Activated naive CD8-positive, alpha-beta T cell treated with anti-CD3 and anti-CD28 coated beads, Interleukin-2, amount 50 U/mL, for 16 hours (primary cell): ENCODE measurements around the gene SAMD1.

Experiments
- DNase-seq: peaks from one replicate; pipeline ENCODE4 v3.0.0-alpha.2; 2020; ENCODE audit warnings: low read depth, low spot score

The SAMD1 gene

GRCh38 chr19:14089662-14090508, 666 bp downstream of the SAMD1 start:
- DNase-seq = no peak

- no peak for DNase-seq
Observed at GRCh38 chr19:14089412-14089661, 1.2 kb downstream of the SAMD1 start.

DNA sequence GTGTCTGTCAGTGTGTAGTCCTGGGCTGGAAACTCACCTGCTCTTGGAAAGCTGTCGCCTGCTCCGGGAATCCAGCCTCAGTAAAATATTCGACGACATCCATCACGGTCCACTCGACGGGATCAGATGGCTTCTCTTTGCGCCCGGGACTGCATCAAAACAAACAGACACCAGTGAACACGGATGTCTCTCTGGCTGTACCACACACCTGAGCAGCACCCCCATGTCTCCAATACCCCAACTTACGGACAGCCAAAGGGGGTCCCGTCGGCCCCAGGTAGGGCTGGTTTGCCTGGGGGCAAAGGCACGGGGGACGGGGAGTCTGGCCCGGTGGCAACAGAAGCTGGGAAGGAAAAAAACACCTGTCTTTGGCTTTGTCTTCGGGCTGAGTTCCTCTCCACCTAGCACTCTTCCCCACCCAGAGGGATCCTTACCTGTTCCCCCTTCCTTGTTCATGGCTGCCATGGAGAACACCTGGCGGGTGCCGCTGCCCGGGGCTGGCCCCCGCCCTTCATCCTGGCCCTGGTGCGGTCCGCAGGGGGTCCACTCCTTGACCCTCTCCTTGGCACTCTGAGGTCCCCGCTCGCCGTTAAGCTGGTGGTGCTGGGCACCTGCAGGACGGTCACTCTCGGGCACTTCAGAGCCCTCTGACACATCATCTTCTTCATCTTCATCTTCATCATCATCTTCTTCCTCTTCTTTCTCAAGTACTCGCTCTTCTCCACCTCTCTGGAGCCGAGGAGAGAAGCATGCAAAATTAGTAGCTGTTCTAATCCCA, 1.7 kb downstream of the SAMD1 start:
- no peak for DNase-seq

GRCh38 chr19:14086098-14086497, 4.5 kb downstream of the SAMD1 start:
- no peak for DNase-seq

DNA sequence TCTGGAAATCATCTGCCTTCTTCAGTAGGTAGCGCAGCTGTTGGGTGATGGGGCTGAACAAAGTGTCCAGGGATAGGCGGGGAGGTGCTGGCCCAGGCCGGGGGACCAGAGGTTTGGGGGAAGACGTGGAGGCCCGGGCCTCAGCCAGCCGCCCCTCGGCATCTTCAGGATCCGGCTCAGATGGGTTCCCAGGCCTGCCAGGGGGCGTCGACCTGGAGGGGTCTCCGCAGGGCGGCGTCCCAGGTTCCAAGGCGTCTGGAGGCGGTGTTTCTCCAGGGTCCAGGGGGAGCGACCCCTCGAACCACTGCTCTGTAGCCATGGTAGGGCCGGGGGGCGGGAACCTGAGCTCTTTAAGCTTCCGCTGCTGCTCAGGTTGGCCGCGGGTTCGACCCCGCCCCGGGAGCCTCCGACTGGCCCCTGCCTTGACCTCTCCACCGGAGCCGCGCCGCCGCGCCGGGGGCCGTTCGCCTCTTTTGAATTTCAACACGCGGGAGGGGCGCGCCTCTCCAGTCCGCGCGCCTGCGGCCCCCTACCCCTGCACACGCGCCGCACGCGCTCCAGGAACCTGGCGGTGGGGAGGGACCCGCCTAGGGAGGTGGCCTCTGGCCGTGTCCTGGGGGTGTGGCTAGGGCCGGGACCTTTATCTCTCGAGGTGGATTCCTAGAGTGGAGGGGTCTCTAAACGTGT, 5.1 kb downstream of the SAMD1 start, which contains the start of gene C19orf67:
C19orf67 (minus strand) TSS at position 475 of the 687 bp plus-strand sequence; CDS start at position 319, 156 bp downstream.
- no peak for DNase-seq

DNA sequence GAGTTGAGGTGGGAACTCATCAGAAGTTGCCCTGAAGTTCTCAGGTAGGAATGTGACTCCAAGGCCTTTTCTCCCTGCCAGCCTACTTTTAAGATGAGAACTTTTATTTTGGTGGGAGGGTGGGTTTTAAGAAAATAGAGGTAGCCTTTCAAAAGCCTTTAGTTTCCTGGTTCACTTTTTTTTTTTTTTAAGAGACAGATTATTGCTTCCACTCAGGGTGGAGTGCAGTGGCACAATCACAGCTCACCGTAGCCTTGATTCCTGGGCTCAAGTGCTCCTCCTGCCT, 7.9 kb downstream of the SAMD1 start:
- DNase-seq = no peak

GRCh38 chr19:14081797-14082674, 8.5 kb downstream of the SAMD1 start:
- DNase-seq = no peak

GRCh38 chr19:14080887-14081796, 9.4 kb downstream of the SAMD1 start:
- DNase-seq = peak; percentile 97

DNA sequence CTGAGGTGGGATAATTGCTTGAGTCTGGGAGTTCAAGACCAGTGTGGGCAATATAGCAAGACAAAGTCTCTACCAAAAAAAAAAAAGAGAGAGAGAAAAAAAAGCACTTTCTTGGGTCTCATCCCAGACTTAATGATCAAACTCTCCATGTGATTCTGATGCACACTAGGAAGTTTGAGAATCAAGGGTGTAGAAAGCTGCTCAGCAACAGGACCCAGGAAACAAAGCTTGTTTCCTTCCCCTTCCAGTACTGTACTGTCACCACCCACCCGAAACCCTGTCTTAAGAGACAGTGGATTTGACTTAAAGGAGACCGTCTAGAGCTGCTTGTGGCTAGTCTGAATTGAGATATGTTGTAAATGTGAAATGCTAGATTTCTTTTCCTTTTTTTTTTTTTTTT, 12.1 kb downstream of the SAMD1 start:
- DNase-seq = no peak

DNA sequence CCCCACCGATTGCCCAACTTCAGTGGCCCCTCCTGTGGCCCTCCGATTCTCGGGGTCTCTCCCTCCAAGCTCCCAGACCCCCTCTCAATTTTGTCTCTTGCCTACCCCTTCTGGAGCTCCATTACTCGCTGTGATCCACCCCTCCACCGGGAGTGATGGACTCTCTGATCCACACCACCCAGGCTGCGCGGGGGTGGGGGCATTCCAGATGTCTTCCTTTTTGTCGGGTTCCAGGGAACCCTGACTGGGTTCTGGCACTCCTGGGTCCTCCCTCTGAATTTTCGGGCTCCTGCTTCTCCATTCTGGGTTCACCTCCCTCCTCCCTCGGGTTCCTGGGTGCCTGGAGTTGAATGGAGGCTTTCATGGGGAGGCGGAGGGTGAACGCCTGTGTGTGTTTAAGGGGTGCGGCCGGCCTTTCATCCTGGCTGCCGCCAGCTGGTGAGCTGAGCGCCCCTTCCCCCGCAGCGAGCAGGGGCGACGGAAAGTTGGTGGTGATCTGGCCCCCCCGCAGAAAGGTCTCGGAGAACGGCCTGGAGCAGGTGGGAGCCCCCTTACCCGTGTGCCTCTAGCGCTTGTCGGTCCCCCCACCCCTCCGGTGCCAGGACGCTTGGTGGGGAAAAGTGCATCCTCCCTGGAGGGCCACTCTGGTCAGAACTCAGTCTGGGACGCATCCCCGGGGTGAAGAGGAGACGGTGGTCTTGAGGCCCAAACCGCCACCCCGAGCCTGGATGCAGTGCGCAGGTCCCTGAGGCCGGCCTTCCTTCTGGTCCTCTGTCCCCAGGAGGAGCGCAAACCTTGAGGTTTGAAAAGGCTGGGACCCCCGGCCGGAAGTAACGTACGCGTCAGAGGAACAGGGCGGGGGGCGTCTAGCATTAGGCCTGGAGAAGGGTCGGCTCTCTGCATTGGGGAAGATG, 16.4 kb downstream of the SAMD1 start:
- DNase-seq = no peak

- DNase-seq = peak; percentile 39
Observed at GRCh38 chr19:14073261-14073924, 17.2 kb downstream of the SAMD1 start.

DNA sequence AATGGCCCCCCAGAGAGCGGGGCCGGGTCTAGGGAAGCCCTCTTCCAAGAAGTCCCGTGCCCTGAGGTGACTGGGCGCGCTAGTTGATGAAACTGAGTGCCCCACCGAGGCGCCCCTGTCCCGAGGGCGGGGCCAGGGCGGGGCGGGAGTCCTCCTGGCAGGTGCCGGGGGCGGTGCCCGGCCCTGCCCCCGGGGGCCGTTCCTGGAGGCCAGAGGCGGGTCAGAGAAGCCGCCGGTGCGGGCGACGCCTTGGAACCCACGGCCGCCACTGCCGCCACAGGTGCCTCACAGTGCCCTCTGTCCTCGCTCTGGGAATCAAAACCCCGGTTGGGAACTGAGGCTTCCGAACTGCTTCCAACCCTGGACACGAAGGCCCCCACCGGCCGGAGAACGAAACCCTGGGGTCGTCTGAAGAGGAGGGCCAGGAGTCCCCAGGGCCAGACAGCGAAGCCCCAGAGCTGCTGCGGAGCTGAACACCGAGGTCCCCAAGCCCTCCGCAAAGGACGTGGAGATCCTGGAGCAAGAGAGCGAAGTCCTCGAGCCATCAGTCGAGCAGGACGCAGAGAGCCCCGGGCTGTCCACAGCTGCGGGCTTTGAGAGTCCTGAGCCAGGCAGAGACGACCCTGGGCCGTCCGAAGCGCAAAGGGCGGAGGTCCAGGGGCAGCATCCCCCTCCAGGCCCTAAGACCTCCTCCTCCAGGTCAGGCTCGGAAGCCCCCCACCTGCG, 17.9 kb downstream of the SAMD1 start, which contains the start of gene MISP3:
MISP3 (plus strand) TSS at position 252 of the 726 bp plus-strand sequence. CDS start 524 bp downstream, outside the sequence.
- DNase-seq = no peak

- no peak for DNase-seq
Observed at GRCh38 chr19:14070268-14071050, 20.1 kb downstream of the SAMD1 start.

DNA sequence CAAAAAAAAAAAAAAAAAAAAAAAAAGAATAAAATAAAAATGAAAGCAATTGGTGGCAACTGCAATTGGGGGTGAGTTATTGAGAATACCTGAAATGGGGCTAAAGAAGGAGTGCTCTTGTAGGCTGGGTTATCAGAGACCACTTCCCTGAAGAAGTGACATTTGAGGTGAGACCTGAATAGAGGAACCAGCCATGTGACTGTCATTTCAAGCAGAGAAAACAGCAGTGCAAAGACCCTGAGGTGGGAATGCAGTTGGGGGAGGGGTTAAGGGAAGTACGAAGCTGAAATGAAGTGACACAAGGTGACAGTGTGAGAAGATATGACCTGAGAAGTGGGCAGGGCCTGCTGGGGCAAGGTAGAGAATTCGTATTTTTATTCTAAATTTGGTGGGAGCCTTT, 24.4 kb downstream of the SAMD1 start:
- no peak for DNase-seq

- no peak for DNase-seq
Observed at GRCh38 chr19:14063105-14063504, 27.4 kb downstream of the SAMD1 start.

- no peak for DNase-seq
Observed at GRCh38 chr19:14062558-14062855, 28.0 kb downstream of the SAMD1 start.

DNA sequence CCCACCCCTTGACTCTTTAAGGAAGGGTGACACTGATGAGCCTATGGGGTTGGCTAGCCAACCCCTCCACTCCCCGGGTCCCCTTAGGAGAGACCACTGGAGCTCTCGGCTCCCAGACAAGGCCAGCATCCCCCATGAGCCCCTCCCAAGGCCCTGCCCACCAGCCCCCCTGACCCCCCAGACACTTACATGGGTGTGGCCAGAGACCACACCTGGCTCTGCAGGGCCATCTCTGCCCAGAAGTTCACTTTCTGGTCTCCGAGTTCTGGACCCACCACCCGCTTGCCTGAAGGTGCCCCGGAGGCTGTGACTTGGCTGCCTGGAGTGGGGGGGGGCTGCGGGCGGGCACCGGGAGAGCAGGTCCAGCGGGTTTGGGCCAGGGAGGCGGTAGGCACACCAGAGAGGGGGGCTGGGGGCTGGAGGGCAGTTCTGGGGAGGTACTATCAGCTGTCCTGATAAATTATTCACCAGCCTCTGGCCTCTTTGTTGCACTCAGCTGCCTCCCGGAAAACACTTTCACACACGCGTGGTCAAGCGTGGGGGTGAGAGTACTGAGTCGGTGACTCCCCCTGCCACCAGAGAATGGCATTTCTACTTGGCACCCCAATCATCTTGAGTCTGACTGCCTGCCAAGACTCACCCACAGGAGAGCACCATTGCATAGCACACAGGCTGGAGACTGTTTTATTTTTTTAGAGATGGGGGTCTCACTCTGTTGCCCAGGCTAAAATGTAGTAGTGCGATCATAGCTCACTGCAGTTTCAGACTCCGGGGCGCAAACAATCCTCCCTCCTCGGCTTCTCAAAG, 28.6 kb downstream of the SAMD1 start, which contains the start of gene PALM3:
PALM3 (minus strand) TSS at position 326 of the 807 bp plus-strand sequence; CDS start at position 230, 96 bp downstream.
- no peak for DNase-seq
